K562 (cell line): ENCODE results near the gene NKD1.

ENCODE experiments used
- EZH2 ChIP-seq: IDR thresholded peaks from 2 replicates; pipeline ENCODE4 v1.6.1; 2012; ENCODE audit warnings: low read depth, mild to moderate bottlenecking, inconsistent platforms, low read length, borderline replicate concordance
- NFIC ChIP-seq: fragments of 450-650 bp; IDR thresholded peaks from 2 replicates; pipeline ENCODE4 v1.6.1; 2017; ENCODE audit warnings: mild to moderate bottlenecking, inconsistent platforms
- SAP30 ChIP-seq: fragments of 200-600 bp; sonication (generic); IDR thresholded peaks from 2 replicates; pipeline ENCODE4 v1.6.1; 2012; ENCODE audit warnings: borderline replicate concordance, low read depth, mild to moderate bottlenecking, moderate library complexity, low read length, control low read depth, inconsistent platforms; ENCODE audit not compliant: insufficient read depth, poor library complexity, severe bottlenecking
- SMC3 ChIP-seq: conservative IDR thresholded peaks from 2 replicates; pipeline ENCODE4 v1.6.1; 2011; ENCODE audit warnings: low read depth, low read length, improper control_type of control experiment; ENCODE audit not compliant: insufficient read depth

GRCh38 chr16:50620646-50621451, 72.7 kb downstream of the NKD1 start:
- TF ChIP-seq NFIC (no peak), SAP30 (no peak), SMC3 (no peak), EZH2 (no peak)
